DOHH2 (cell line): Measurements from ENCODE around the gene CELF1.

Experiments
- H3F3A ChIP-seq: fragments of 200-600 bp; sonication (generic), shearing (Covaris generic); 2 replicates; pipeline ENCODE4 v1.6.0; 2016; ENCODE audit warnings: antibody characterized with exemption, mild to moderate bottlenecking; ENCODE audit not compliant: control insufficient read depth, insufficient read depth
- H3K27ac ChIP-seq: fragments of 200-600 bp; sonication (generic); 2 replicates; pipeline ENCODE4 v1.5.1; 2014; ENCODE audit warnings: low read depth, mild to moderate bottlenecking, low read length, moderate library complexity
- H3K27me3 ChIP-seq: fragments of 200-600 bp; sonication (generic); 2 replicates; pipeline ENCODE4 v1.6.1; 2014; ENCODE audit warnings: mild to moderate bottlenecking, low read length, mixed read lengths; ENCODE audit not compliant: control insufficient read depth
- H3K36me3 ChIP-seq: fragments of 200-600 bp; sonication (generic); 2 replicates; pipeline ENCODE4 v1.6.1; 2014; ENCODE audit warnings: mild to moderate bottlenecking, low read length, moderate library complexity, mixed read lengths; ENCODE audit not compliant: control insufficient read depth
- H3K4me1 ChIP-seq: fragments of 200-600 bp; sonication (generic); 2 replicates; pipeline ENCODE4 v1.6.1; 2014; ENCODE audit warnings: mild to moderate bottlenecking, low read length, mixed read lengths; ENCODE audit not compliant: control insufficient read depth
- H3K4me2 ChIP-seq: fragments of 200-600 bp; sonication (generic); 2 replicates; pipeline ENCODE4 v1.6.0; 2014; ENCODE audit warnings: mild to moderate bottlenecking, low read length, moderate library complexity
- H3K4me3 ChIP-seq: fragments of 200-600 bp; sonication (generic); 2 replicates; pipeline ENCODE4 v1.5.1; 2014; ENCODE audit warnings: mild to moderate bottlenecking, low read length, mixed read lengths
- H3K79me2 ChIP-seq: fragments of 200-600 bp; sonication (generic); 2 replicates; pipeline ENCODE4 v1.6.1; 2014; ENCODE audit warnings: mild to moderate bottlenecking, low read length, mixed read lengths; ENCODE audit not compliant: control insufficient read depth
- H3K9me2 ChIP-seq: fragments of 200-600 bp; sonication (generic); replicated peaks from 2 replicates; pipeline ENCODE4 v1.6.1; 2014; ENCODE audit warnings: mild to moderate bottlenecking, low read length, mixed read lengths; ENCODE audit not compliant: control insufficient read depth
- H3K9me3 ChIP-seq: fragments of 200-600 bp; sonication (generic); 2 replicates; pipeline ENCODE4 v1.6.1; 2014; ENCODE audit warnings: antibody characterized with exemption, low read length, mixed read lengths; ENCODE audit not compliant: control insufficient read depth, insufficient read depth
- H4K20me1 ChIP-seq: fragments of 200-600 bp; sonication (generic); 2 replicates; pipeline ENCODE4 v1.6.0; 2014; ENCODE audit warnings: low read depth, mild to moderate bottlenecking, antibody characterized with exemption, low read length, moderate library complexity; ENCODE audit not compliant: control insufficient read depth, insufficient read depth
- CTCF ChIP-seq: fragments of 200-600 bp; sonication (generic); IDR thresholded peaks from one replicate; pipeline ENCODE4 v1.5.1; 2014; ENCODE audit warnings: antibody characterized with exemption, mild to moderate bottlenecking, low read depth, low read length; ENCODE audit not compliant: poor library complexity, severe bottlenecking
- EZH2phosphoT487 ChIP-seq: fragments of 200-600 bp; sonication (generic); IDR thresholded peaks from 2 replicates; pipeline ENCODE4 v1.6.1; 2017; ENCODE audit warnings: borderline replicate concordance, mild to moderate bottlenecking, antibody characterized with exemption, low read length, moderate library complexity, mixed read lengths

The CELF1 gene

GRCh38 chr11:47488111-47488510 is 64.8 kb downstream of the CELF1 start:
- no peaks in the 10 kb centered on the region for H3K27me3 ChIP-seq
- peaks cover 40% of the 10 kb centered on the region for H3K79me2 ChIP-seq
- no peak overlapping the region for H3K4me2 ChIP-seq
- no peaks in the 10 kb centered on the region for H3K9me2 ChIP-seq
- no peaks in the 10 kb centered on the region for H4K20me1 ChIP-seq
- no peak overlapping the region for H3K27ac ChIP-seq
- no peaks in the 10 kb centered on the region for H3K4me1 ChIP-seq
- H3K9me3 ChIP-seq: no peaks in the 10 kb centered on the region
- H3F3A ChIP-seq: peaks cover 6% of the 10 kb centered on the region
- H3K4me3 ChIP-seq: no peak overlapping the region
- no peak for TF ChIP-seq CTCF
- H3K36me3 ChIP-seq: peaks cover 77% of the 10 kb centered on the region

GRCh38 chr11:47487421-47487820 is 65.5 kb downstream of the CELF1 start:
- H3K4me1 ChIP-seq: no peaks in the 10 kb centered on the region
- no peaks in the 10 kb centered on the region for H3K9me3 ChIP-seq
- H3K36me3 ChIP-seq: peaks cover 80% of the 10 kb centered on the region
- no peaks in the 10 kb centered on the region for H4K20me1 ChIP-seq
- H3K79me2 ChIP-seq: peaks cover 33% of the 10 kb centered on the region
- TF ChIP-seq CTCF (no peak), EZH2phosphoT487 (no peak)
- no peak overlapping the region for H3K27ac ChIP-seq
- no peak overlapping the region for H3K4me3 ChIP-seq
- H3K9me2 ChIP-seq: no peaks in the 10 kb centered on the region
- H3K4me2 ChIP-seq: no peak overlapping the region
- peaks cover 7% of the 10 kb centered on the region for H3F3A ChIP-seq
- no peaks in the 10 kb centered on the region for H3K27me3 ChIP-seq

- H3K9me3 ChIP-seq: no peaks in the 10 kb centered on the region
- no peaks in the 10 kb centered on the region for H4K20me1 ChIP-seq
- H3K79me2 ChIP-seq: peaks cover 16% of the 10 kb centered on the region
- H3K36me3 ChIP-seq: peaks cover 87% of the 10 kb centered on the region
- H3K4me2 ChIP-seq: no peak overlapping the region
- no peaks in the 10 kb centered on the region for H3K9me2 ChIP-seq
- H3F3A ChIP-seq: peaks cover 7% of the 10 kb centered on the region
- H3K27ac ChIP-seq: no peak overlapping the region
- H3K4me3 ChIP-seq: no peak overlapping the region
- no peaks in the 10 kb centered on the region for H3K4me1 ChIP-seq
- no peaks in the 10 kb centered on the region for H3K27me3 ChIP-seq
- TF ChIP-seq CTCF (no peak), EZH2phosphoT487 (no peak)
Observed at GRCh38 chr11:47485107-47485506, 67.8 kb downstream of the CELF1 start.

GRCh38 chr11:47483457-47483856 is 69.5 kb downstream of the CELF1 start:
- TF ChIP-seq EZH2phosphoT487: no peak
- no peak for TF ChIP-seq CTCF
- Histone ChIP-seq H3K4me3 (no peak overlapping the region), H3K9me3 (no peaks in the 10 kb centered on the region), H3K27ac (no peak overlapping the region), H3K79me2 (peaks cover 4% of the 10 kb centered on the region; the same call in 1 of the 2 replicates), H3K4me1 (no peaks in the 10 kb centered on the region), H3K4me2 (no peak overlapping the region), H3K27me3 (no peaks in the 10 kb centered on the region), H4K20me1 (no peaks in the 10 kb centered on the region), H3K9me2 (no peaks in the 10 kb centered on the region), H3F3A (peaks cover 7% of the 10 kb centered on the region), H3K36me3 (peaks cover 91% of the 10 kb centered on the region)
